CD4-positive, alpha-beta T cell treated with Interleukin-10 for 1 hour (primary cell): ENCODE data around the gene SPRY2.

Source experiments
- DNase-seq: peaks from one replicate; pipeline ENCODE4 v3.0.0-alpha.2; 2020

The SPRY2 gene

GRCh38 chr13:80312012-80312704 is 28.8 kb downstream of the SPRY2 start:
- DNase-seq = no peak

DNA sequence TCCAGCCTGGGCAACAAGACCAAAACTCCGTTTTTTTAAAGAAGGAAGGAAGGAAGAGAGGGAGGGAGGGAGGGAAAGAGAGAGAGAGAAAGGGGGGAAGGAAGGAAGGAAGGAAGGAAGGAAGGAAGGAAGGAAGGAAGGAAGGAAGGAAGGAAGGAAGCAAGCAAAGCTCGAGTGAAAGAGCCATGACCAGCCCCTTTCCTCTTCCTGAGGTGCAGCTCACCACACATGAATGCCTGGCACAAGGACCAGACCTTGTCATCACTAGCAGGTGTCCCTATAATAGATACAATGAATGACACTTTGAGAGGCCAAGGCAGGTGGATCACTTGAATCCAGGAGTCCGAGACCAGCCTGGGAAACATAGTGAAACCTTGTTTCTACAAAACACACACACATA is 31.0 kb downstream of the SPRY2 start:
- DNase-seq = no peak

- no peak for DNase-seq
Measured at GRCh38 chr13:80307401-80307987, 33.4 kb downstream of the SPRY2 start.

DNA sequence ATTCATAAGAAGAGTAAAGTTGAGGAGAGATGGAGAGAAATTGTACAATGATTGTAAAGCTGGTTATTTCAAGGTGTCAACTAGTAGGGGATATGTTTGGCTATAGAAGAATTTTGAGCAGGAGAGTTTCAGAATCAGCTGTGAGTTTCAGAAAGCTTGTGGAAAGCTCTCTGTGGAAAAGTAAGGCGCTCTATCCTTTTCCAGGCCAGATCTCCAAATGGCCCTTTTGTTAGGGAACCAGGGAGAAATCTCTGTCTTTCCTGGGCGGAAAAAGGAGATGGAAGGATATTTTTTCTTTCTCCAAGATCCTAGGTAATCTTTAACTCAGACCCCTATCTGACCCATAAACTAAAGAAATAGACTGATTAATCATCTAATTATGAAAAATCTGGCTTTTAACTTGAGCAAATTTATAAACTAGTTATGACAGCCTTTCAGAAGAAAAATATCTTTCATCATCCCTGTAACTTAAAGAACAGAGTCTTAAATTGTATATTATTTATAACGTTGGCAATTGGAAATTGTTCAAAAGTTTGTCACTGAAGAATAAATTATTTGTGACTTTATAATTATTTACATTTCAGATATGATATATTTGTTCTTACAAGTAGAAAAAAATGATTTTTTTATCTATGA is 34.5 kb downstream of the SPRY2 start:
- DNase-seq = no peak

DNA sequence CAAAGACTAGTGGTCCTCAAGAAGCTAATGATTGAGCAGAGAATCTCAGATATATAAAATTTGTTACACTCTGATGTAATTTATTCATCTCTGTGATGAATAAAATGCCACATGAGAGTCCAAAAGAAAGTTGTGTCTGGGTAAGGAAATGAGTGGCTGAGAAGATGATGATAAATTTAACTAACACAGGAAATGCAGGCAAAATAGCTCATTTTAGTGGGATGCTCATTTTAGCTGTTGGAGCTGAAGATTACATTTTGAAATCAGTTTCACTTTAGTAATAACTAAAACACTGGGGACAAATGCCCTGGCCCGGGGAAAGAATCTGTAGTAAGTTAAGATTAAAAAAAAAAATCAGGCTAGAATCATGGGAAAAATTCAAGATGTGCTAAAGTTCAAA is 35.2 kb downstream of the SPRY2 start:
- no peak for DNase-seq

- DNase-seq = no peak
Measured at GRCh38 chr13:80303225-80303811, 37.6 kb downstream of the SPRY2 start.

GRCh38 chr13:80299046-80299445 is 41.9 kb downstream of the SPRY2 start:
- DNase-seq = no peak

GRCh38 chr13:80297503-80297902 is 43.4 kb downstream of the SPRY2 start:
- DNase-seq = no peak

GRCh38 chr13:80297094-80297493 is 43.8 kb downstream of the SPRY2 start:
- DNase-seq = no peak

DNA sequence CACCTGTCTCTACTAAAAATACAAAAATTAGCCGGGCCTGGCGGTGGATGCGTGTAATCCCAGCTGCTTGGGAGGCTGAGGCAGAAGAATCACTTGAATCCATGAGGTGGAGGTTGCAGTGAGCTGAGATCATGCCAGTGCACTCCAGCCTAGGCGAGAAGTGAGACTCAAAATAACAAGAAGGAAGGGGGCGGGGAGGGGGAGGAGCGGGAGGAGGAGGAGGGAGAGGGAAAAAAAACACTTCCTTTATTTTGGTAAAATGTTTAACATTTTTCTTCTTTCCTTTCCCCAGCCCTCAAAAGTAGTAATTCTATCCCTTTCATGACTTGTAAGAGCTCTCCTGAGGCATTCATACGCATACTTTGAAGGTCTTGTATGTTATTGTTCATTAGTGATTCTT is 44.3 kb downstream of the SPRY2 start:
- DNase-seq = no peak

DNA sequence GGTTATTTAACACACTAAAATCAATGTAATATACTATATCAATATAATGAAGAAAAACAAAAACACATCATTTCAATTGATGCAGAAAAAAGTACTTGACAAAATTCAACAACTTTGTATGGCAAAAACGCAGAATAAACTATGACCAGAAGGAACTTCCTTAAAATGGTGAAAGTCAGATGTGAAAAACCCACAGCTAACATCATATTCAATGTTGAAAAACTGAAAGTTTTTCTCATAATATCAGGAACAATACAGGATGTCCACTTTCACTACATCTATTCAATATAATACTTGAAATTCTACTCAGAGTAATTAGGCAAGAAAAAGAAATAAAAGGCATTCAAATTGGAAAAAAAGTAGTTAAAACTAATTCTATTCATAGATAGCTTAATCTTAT is 50.3 kb downstream of the SPRY2 start:
- DNase-seq = no peak
